Stimulated activated CD8-positive, alpha-beta memory T cell treated with anti-CD3 and anti-CD28 coated beads, Interleukin-15, amount 100 ng/mL, for 4 hours (primary cell): ENCODE data around the gene SLC25A48.

Experiments
- DNase-seq, 2 donors: peaks; one replicate each; pipeline ENCODE4 v3.0.0-alpha.2; 2020; ENCODE audit warnings: low read depth in 2 of 2

The SLC25A48 gene

GRCh38 chr5:135881244-135881643, 46.8 kb downstream of the SLC25A48 start:
- DNase-seq: no peak

GRCh38 chr5:135881819-135882218, 47.4 kb downstream of the SLC25A48 start:
- no peak for DNase-seq

GRCh38 chr5:135883026-135883425, 48.6 kb downstream of the SLC25A48 start:
- DNase-seq: no peak

GRCh38 chr5:135883441-135883840, 49.0 kb downstream of the SLC25A48 start:
- no peak for DNase-seq

GRCh38 chr5:135885031-135885430, 50.6 kb downstream of the SLC25A48 start:
- DNase-seq: no peak

- no peak for DNase-seq
Observed at GRCh38 chr5:135886136-135886535, 51.7 kb downstream of the SLC25A48 start.

GRCh38 chr5:135887447-135887864, 53.0 kb downstream of the SLC25A48 start:
- DNase-seq: peak; percentile 5 to 18

GRCh38 chr5:135887881-135888614, 53.6 kb downstream of the SLC25A48 start:
- no peak for DNase-seq

GRCh38 chr5:135890296-135890695, 55.8 kb downstream of the SLC25A48 start:
- no peak for DNase-seq

- DNase-seq: no peak
Observed at GRCh38 chr5:135890867-135891266, 56.4 kb downstream of the SLC25A48 start.

- no peak for DNase-seq
Observed at GRCh38 chr5:135891268-135891667, 56.8 kb downstream of the SLC25A48 start.

GRCh38 chr5:135891791-135892190, 57.3 kb downstream of the SLC25A48 start:
- no peak for DNase-seq

- DNase-seq: no peak
Observed at GRCh38 chr5:135894276-135894675, 59.8 kb downstream of the SLC25A48 start.

- no peak for DNase-seq
Observed at GRCh38 chr5:135894789-135895188, 60.3 kb downstream of the SLC25A48 start.

GRCh38 chr5:135895474-135896006, 61.1 kb downstream of the SLC25A48 start, which contains the start of gene IL9:
Gene IL9 (minus strand): TSS chr5:135895841. CDS start chr5:135895816, 25 bp downstream.
- DNase-seq: no peak

- DNase-seq: no peak
Observed at GRCh38 chr5:135898651-135899050, 64.2 kb downstream of the SLC25A48 start.

- DNase-seq: no peak
Observed at GRCh38 chr5:135900276-135900675, 65.8 kb downstream of the SLC25A48 start.

GRCh38 chr5:135901633-135902032, 67.2 kb downstream of the SLC25A48 start:
- DNase-seq: no peak

- DNase-seq: no peak
Observed at GRCh38 chr5:135905144-135905543, 70.7 kb downstream of the SLC25A48 start.

GRCh38 chr5:135913713-135914626, 79.5 kb downstream of the SLC25A48 start:
- DNase-seq: no peak

- DNase-seq: no peak
Observed at GRCh38 chr5:135915466-135916001, 81.1 kb downstream of the SLC25A48 start.

- DNase-seq: no peak
Observed at GRCh38 chr5:135916638-135917263, 82.3 kb downstream of the SLC25A48 start.
